NOMO-1 (cell line): Measurements from ENCODE around the gene MYEOV.

Source experiments
- DNase-seq, 2 experiments: peaks; one replicate each; lab custom pipeline; 2025; ENCODE audit not compliant: unreplicated experiment in 2 of 2; lab: John Stamatoyannopoulos, UW

Gene MYEOV

GRCh38 chr11:69300120-69301060 is 6.4 kb downstream of the MYEOV start:
- no peak for DNase-seq

GRCh38 chr11:69301081-69301454 is 7.1 kb downstream of the MYEOV start:
- no peak for DNase-seq

GRCh38 chr11:69301455-69302401 is 7.8 kb downstream of the MYEOV start:
- DNase-seq: peak; percentile 23 to 35

DNA sequence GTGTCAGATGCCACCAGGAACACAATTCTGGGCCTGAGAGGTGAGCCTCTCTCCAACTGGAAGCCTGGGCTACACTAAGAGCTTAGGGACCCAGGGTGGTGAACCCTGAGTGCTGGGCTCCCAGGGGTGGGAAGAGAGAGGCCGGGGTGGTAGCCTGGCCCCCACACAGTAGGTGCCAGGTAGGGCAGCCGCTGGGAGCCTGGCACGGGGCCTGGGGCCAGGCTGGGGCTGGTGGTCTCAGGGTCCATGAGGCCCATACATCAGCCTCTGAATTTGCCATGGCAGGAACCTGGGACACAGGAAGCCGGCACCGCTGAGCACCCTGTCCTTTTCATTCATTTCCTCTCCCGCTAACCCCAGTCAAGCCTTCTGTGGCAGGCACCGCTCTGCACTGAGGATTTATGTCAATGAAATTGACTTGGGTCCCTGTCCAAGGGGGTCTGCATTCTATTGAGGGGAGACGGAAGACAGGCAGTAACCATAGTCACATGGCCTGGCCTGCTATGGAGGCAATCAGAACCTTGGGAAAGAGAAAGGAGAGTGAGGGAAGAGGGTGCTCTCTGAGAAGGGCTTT is 8.6 kb downstream of the MYEOV start:
- DNase-seq: no peak

DNA sequence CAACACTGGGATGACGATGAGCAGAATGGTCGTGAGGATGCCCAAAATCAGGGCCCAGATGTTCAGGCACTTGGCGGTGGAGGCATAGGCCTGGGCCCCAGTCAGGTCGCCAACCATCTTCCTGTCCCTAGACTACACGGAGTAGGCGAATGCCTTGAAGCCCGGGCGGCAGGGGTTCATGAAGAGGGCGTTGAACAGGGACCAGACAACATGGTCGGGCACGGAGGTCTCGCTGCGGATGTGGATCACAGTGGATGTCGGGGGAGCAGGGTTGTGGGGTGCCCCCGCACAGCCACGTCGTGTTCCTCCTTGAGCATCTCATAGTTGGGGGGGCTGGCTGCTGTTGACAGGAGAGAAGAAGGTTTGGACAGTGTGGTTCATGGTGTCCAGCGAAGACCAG is 9.5 kb downstream of the MYEOV start:
- no peak for DNase-seq

GRCh38 chr11:69304258-69304657 is 10.3 kb downstream of the MYEOV start:
- DNase-seq: no peak

DNA sequence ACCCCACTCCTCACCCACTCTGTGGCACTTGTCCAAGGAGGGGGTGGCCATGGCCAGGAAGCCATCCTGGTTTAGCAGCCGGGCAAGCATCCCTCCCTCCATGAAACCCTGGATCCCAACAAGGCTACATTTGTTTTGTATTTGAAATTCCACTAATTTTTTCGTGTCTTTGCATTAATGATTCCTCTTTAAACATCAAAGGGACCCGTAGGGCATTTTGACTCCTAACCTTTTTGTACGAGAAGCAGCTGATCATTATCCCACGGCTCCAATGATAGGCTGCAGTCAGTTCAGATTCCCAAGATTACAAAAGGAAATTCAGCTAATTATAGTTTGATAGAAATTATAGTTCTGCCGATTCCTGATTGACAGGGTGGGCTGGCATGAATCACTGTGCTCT is 10.7 kb downstream of the MYEOV start:
- DNase-seq: no peak

GRCh38 chr11:69305885-69306540 is 12.1 kb downstream of the MYEOV start:
- no peak for DNase-seq

DNA sequence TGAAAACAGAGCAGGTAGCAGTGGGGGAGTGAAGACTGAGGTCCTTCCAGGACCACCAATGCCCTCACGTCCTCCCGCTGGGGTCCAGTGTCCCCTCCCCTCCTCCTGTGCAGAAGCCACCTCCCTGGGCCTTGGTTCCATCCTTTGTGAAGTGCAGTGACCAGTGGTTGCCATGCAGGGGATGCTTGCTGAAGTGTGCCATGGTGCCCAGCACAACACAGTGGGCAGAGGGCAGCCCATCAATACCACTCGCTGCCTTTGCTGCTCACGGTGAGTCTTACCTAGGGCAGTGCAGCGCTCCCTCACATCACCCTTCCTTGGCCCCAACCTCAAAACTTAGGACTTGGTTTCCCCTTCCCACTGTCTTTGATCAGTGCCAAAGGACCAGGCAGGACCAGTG is 12.9 kb downstream of the MYEOV start:
- DNase-seq: no peak

- no peak for DNase-seq
Observed at GRCh38 chr11:69307421-69307820, 13.5 kb downstream of the MYEOV start.

GRCh38 chr11:69307871-69308431 is 14.0 kb downstream of the MYEOV start:
- no peak for DNase-seq

DNA sequence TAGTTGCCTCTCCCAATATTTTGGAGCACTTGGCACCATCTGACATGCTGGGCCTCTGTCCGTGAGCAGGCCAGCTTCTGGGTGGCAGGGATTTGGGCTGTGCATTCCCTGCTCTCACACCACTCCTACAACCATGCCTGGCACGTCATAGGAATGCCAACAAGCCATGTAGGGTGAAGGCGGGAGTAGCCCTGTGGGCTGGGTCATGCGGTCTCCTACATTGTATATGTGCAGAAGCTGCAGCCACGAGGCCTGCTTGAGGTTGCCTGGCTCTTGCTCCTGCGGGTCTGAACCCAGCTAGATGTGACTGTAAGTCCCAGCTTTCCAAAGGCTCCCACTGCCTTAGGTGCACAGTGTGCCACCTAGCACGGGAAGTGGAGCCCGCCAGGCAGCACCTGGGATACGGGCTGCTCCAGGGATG is 14.5 kb downstream of the MYEOV start:
- no peak for DNase-seq

DNA sequence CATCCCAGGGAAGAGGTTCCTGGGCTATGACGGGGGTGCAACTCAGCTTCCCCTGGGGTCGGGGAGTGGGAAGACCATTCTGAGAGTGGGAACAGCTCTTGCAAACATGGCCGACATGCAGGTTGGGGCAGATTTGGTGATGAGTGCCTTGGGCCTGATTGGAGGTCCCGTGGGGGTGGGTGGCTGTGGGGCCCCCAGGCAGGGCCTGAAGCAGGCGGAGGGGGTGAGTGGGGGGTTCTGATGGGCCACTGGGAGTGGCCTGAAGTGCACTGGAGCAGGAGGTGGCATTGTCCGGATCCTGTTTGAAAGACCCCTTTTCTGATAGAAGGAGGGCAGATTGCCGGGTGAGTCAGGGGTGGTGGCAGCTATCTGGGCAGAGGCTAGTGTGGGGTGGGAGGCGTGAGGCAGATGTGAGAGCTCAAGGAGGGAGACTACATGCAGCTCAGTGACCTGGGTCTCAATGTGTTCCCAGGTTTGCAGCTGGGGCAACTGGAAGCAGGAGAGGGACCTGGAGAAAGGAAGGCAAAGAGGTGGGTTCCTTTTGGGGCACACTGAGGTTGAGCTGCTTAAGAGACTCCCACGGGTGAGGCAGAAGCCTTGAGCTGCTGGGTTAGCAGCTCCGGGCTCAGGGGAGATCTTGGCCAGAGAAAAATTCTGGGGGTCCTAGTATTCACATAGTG is 15.1 kb downstream of the MYEOV start:
- no peak for DNase-seq

GRCh38 chr11:69309631-69310280 is 15.8 kb downstream of the MYEOV start:
- no peak for DNase-seq

DNA sequence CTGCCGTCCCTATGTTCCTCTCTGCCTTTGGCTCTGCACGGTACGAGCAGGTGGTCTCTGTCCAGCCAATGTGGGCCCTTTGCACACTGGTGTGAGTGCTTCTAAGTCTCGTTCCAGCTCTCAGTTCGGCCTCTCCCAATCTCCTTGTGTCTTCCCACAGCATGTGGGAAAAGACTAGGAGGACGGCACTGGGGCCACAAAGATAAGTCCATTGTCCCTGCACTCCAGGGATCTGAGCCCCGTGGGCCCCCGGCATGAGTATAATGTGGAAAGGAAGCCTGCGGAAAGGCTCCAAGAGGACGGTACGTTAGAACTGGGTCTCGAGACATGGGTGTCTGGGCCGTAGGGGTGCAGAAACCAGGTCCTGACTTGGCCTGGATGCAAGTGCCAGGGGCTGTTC is 16.4 kb downstream of the MYEOV start:
- no peak for DNase-seq

GRCh38 chr11:69310934-69311766 is 17.2 kb downstream of the MYEOV start:
- no peak for DNase-seq

GRCh38 chr11:69311767-69312385 is 17.9 kb downstream of the MYEOV start:
- peak; percentile 72 to 88 for DNase-seq
